Esophagus muscularis mucosa (tissue), 3 donors: ENCODE measurements around the gene ZNF804B.

Experiments
- CTCF ChIP-seq, 3 experiments: fragments of 200-600 bp in 2 of 3; fragments of 450-650 bp in 1 of 3; sonication (generic) in 2 of 3; IDR thresholded peaks; one replicate each; pipeline ENCODE4 v1.5.1; 2017 to 2019; ENCODE audit warnings: antibody characterized with exemption in 3 of 3, mild to moderate bottlenecking in 2 of 3, moderate library complexity in 1 of 3
- POLR2A ChIP-seq: fragments of 450-650 bp; IDR thresholded peaks from one replicate; pipeline ENCODE4 v1.6.1; 2017; ENCODE audit warnings: antibody characterized with exemption, moderate library complexity, mild to moderate bottlenecking, low read depth

DNA sequence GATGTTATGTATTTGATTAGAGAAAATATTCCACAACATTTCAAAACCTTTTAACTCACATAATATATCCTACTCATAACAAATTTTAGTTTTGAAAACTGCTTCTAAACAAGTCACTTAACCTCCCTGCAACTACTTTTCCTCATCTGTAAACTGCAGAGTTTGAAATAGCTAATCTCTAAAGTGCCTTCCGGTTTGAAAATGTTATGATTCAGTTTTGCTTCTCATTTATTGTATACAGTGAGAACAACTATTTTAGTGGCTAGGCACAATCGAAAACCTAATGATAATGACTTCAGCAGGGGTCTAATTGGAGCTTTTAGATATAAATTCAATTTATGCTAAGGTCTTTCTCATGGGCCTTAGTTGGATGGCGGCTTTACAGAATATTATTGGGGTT lies 66.7 kb downstream of the ZNF804B start:
- TF ChIP-seq CTCF (IDR thresholded peaks at IDR 0.05) = no peak
- TF ChIP-seq POLR2A = no peak
